ENCODE data around the gene ABHD1.
A peak's percentile ranks its signal among the peaks of the same experiment; 100 is the strongest.
"Not testable (repeated sequence)": the region's sequence is repeated elsewhere in the genome, so short reads cannot be mapped to it uniquely, and the experiment has no call there.

Gene ABHD1

DNA sequence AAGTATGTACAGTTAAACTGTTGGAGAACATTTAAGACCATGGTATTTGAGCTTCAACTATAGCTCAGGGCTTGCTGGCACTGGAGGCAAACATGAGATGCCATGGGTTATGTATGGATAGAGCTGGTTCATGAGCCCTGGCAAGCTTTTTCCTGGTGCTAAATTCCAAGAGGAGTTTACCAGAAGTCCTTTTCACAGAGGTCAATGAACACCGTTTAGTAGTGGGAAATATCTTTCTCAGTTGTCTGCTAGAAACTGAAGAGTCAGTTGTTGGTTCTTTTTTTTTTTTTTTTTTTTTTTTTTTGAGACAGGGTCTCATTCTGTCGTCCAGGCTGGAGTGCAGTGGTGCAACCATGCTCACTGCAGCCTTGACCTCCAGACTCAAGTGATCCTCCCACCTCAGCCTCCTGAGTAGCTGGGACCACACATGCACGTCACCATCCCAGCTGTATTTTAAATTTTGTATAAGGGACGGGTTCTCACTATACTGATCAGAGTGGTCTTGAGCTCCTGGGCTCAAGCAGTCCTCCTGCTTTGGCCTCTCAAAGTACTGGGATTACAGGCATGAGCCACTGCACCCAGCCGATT is 35.7 kb upstream of the ABHD1 start:
- DNase-seq = no peak

- DNase-seq = peak; percentile 83
Observed at GRCh38 chr2:27088634-27089033, 35.0 kb upstream of the ABHD1 start.

DNA sequence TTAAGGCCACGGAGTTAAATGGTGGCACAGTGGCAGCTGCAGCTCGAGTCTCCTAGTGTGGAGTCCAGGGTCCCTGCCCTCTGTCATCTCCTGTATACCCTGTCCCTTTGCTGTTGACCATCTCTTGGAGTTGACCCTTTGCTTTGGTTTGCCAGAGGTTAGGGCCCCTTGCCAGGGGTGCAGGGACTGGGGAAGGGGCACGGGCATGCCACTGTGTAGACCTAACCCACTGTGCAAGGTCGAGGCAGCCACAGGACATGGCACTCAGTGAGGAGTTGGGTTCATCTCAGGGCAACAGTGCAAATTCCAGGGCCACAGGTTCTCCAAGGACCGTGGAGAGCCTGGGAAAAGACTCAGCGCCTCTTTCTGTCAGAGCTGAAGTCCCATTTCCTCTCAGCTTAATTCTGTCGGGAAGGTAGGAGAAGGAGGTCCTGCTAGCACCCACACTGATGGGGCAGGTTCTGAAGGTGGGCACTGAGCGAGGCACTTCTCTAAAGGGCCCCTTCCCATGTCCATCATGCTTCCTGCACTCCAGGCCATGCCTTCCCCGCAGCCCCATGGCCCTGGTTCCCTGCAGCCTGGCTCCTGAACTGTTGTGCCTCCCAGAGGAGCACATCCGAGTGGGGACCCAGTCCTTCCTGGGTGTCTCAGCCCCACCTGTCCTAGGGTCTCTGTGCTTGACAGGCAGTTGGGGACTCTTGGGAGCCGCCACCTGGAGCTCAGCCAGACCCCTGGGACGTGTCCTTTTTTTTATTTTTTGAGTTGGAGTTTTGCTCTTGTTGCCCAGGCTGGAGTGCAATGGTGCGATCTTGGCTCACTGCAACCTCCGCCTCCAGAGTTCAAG is 34.3 kb upstream of the ABHD1 start:
- no peak for DNase-seq

DNA sequence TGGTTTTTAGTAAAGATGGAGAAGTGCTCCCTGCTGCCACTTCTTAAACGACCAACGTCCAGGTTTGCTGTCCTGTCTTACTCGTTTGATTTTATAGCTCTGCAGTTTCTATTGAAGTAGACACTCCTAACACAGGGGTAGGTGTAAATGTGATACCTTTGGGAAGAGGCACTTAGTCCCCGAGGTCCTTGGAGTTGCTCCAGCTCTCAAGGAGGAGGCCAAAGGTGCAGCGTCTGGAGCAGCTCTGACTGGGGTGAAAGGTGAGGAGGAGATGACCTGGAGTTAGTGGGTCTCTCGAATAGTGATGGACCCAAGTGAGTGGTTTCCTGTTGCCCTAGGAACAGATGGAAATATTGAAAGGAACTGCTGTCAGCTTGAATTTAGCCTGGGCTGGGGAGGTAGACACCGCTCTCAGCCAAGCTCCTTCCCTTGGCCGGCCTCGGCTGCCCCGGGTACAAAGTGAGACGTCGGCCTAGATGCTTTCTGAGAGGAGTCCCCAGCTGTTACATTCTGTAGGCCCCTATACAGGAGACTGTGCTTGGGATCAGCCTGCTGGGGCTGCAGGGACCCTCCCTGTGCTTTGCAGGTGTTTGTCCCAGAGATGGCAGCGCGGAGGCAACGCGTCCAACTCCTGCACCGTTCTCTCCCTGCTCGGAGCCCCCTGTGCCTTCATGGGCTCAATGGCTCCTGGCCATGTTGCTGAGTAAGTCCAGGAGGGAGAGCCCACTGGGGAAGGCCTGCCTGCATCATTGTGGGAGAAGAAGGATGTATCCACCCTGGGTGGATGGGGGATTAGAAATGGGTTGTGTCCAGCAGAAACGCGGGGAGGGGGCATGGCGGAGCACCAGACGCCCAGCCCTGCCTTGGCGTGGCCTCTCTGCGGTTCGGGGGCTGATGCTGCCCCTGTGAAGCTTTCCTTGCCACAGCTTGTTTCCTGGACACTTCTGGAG is 31.6 kb upstream of the ABHD1 start:
- no peak for DNase-seq

DNA sequence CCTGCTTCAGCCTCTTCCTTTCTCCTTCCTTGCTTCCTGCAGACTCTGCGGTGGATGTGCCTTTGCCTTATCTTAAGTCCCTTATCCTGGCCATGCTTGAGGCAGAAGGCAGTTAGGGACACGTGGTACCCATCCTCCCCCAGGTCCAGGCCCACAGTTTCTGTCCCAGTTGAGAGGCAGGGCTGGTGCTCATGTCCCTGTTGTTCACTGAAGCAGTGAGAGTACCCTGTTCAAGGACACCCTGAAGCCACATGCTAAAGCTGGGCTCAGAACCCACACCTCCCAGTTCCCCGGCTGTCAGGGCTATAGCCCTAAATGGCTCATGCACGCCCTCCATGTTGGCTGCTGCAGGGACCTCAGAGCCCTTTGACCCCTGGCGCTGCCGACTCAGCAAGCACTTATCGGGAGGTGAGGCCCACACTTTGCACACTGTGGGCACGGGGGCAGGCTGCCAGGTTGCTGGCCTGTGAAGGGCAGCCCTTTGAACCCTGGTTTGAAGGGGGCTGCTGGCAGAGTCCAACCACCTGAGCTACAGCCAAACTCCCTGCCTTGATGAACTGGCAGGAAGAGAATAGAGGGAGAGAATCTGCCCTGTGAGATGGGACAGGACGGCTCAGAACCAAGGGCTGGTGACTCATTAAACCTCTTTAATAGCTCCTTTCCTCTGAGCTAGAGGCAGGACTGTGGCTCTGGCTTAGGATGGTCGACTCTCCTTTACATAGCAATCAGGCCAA is 30.8 kb upstream of the ABHD1 start:
- DNase-seq = peak; percentile 74

DNA sequence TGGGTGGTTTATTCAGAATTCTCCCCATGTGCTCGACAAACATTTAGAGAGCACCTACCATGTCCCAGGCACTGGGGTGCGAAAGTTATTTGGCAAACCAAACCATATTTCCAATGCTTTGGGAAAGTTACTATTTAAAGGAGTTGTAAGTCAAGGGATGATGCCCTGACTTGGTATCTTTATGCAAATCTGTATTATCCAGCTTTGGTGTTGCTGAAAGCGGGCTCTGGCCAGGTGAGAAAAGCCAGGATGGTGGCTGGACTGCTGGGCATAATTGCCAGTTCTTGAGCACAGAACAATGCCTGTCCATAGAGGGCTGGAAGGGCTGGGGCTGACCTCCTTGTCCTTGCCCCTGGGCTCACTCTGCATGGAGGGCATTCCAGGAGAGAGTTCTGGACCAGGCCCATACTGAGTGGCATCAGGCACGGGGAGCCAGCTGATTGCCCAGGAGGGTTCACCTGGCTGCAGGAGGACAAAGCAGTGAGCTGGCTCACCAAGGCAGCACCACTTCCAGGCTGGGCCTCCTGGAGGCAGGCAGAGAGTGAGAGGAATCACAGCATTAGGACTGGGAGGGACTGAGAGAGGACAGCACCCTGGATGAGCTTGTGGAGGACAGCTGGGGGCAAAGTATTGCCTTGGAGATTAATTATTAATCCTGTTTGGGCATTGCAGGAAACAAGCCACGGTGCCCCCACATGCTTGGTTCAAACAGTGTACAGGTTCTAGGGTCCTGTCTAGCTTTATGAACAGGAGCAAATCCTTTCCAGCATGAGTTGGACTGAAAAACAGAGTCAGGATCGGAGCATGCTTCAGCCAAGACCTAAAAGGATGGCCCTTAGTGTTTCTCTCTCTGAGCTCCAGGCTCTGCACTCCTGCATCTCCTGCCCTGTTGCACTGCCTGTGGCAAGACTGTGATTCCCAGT is 29.9 kb upstream of the ABHD1 start:
- DNase-seq = no peak

- no peak for DNase-seq
Observed at GRCh38 chr2:27094353-27094984, 29.1 kb upstream of the ABHD1 start.

DNA sequence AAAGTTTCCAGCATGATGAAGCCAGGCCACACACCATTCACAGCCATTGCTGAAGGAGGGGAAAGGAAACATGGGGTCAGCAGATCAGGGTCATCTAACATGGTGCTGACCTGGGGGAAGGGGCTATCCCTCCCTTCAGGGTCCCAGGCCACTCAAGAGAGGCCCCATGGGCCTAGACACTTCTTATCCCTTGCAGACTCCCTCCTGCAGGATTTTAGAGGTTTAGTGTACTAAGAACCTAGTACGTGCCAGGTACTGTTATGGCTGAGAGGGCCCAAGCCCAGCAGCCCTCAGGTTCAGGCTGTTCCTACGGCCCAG is 28.2 kb upstream of the ABHD1 start:
- no peak for DNase-seq

- peak; percentile 78 for DNase-seq
Observed at GRCh38 chr2:27095745-27096651, 27.6 kb upstream of the ABHD1 start.

DNA sequence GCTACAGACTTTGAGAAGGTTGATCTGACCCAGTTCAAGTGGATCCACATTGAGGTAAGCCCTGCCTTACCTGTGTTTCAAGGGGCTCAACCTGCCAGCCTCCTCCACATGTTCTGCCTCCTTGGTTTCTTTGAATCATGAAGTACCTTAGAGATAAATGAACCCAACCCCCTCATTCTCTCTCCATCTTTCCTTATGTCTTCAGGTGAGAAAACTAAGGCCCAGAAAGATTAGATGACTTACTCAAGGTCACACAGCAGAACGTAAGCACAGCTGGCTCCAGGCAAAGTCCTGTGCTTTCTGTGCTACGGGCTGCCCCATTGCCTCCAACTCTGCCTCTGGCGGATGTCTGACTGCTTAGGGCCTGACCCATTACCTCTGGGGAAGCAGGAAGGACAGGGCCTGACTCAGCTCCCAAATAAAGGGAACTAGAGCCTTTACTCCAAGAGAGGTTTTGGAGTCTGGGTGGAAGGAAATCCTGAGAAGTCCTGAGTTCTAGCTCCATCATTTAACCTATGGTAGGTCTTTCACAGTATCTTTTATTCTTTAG is 26.8 kb upstream of the ABHD1 start:
- DNase-seq = no peak

DNA sequence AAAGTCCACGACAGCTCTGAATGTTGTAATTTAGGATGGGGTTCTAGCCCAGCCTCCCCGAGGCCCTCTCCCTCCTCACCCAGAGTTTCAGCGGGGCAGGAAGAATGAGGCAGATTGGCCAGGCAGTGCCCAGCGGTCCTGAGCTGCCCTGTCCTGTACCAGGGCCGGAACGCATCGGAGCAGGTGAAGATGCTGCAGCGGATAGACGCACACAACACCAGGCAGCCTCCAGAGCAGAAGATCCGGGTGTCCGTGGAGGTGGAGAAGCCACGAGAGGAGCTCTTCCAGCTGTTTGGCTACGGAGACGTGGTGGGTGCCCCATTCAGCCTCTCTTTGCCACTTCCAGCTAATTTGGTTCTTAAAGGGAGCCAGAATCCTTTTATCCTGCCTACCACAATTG is 26.3 kb upstream of the ABHD1 start:
- no peak for DNase-seq

GRCh38 chr2:27099334-27099955 is 24.2 kb upstream of the ABHD1 start:
- no peak for DNase-seq

DNA sequence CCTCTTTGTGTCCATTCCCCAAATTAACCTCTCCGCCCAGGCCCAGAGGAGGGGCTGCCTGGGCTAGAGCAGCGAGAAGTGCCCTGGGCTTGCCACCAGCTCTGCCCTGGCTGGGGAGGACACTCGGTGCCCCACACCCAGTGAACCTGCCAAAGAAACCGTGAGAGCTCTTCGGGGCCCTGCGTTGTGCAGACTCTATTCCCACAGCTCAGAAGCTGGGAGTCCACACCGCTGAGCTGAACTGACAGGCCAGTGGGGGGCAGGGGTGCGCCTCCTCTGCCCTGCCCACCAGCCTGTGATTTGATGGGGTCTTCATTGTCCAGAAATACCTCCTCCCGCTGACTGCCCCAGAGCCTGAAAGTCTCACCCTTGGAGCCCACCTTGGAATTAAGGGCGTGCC is 23.6 kb upstream of the ABHD1 start:
- no peak for DNase-seq

GRCh38 chr2:27102329-27102728 is 21.3 kb upstream of the ABHD1 start:
- DNase-seq = no peak

DNA sequence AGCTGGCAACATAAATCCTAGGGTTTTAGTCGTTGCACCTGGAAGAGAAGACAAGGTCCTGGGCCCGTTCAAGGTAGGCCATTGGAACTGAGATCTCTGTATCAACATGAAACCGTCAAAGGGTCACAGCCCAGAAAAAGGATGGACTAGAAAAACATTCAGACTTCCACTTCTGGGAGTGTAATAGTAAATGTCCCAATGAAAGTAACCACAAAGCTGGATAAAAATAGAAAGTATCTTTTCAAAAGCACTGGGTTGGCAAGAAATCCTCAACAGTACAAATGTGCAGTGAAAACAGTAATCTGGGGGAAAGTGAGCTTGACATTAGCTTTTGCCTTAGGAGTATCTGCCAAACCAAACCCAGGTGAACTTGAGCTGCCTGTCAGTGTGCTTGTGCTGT is 17.6 kb upstream of the ABHD1 start:
- DNase-seq = no peak

DNA sequence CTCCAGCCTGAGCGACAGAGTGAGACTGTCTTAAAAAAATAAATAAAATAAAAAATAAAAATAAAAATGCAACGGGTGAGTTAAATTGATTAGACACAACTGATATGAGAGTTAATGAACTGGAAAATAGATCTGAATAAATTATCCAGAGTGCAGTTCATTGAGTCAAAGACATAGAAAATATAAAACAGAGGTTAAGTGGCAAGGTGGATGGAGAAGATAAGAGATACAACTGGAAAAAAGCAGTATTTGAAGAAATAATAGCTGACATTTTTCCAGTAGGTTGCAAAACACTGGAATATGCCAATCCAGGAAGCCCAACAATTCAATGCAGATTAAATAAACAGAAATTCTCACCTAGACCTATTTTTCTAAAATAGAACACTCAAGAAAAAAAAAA is 15.4 kb upstream of the ABHD1 start:
- DNase-seq = peak; percentile 51

DNA sequence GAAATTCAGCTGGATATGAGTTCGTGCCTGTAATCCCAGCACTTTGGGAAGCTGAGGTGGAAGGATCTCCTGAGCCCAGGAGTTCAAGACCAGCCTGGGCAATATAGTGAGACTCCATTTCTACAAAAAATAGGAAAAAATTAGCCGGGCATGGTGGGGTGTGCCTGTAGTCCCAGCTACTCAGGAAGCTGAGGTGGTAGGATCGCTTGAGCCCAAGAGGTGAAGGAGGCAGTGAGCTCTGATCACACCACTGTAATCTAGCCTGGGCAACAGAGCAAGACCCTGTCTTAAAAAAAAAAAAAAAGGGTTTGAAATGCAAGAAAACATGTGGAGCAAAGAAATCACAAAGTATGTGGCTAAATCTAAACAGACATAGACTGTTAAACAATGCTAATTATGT is 14.5 kb upstream of the ABHD1 start:
- no peak for DNase-seq

DNA sequence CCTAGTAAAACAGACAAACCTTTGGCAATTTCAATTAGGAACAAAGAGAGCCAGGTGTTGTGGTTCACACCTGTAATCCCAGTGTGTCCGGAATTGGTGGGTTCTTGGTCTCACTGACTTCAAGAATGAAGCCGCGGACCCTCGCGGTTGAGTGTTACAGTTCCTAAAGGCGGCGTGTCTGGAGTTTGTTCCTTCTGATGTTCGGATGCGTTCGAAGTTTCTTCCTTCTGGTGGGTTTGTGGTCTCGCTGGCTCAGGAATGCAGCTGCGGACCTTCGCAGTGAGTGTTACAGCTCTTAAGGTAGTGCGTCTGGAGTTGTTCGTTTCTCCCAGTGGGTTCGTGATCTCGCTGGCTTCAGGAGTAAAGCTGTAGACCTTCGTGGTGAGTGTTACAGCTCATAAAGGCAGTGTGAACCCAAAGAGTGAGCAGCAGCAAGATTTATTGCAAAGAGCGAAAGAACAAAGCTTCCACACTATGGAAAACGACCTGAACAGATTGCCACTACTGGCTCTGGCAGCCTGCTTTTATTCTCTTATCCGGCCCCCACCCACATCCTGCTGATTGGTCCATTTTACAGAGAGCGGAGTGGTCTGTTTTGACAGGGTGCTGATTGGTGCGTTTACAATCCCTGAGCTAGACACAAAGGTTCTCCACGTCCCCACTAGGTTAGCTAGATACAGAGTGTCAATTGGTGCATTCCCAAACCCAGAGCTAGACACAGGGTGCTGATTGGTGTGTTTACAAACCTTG is 12.8 kb upstream of the ABHD1 start:
- not testable (repeated sequence) for DNase-seq
